Panc1 (cell line): ENCODE data around the gene GPR180. TPM values are rescaled to one million over a fixed set of nuclear protein-coding genes. Genes with fewer than 3 reads are reported as not detected.
A peak's percentile ranks its signal among the peaks of the same experiment; 100 is the strongest.

Source experiments
- ATAC-seq: fragments of 200-7000 bp; cut with Tn5 transposase; 2 replicates; pipeline ENCODE4 v1.9.1; 2020; ENCODE audit warnings: mild to moderate bottlenecking, moderate library complexity
- BruUV-seq: library from RNA; stranded (reverse); fragments of 400-500 nt; replicated peaks from 2 replicates; lab custom pipeline; 2021; lab: Mats Ljungman, UMichigan
- CTCF ChIA-PET: fragments of 300-600 bp; sonication (Branson Sonifier 250); formaldehyde crosslinking; loops from one replicate; lab custom pipeline; 2022; ENCODE audit warnings: antibody characterized with exemption; lab: Charles Lee
- POLR2A ChIA-PET: fragments of 300-600 bp; sonication (Branson Sonifier 250); formaldehyde crosslinking; loops from one replicate; lab custom pipeline; 2022; ENCODE audit warnings: antibody characterized with exemption; lab: Charles Lee
- DNase-seq: peaks from one replicate; pipeline ENCODE4 v3.0.0-alpha.2; 2010; ENCODE audit warnings: low read depth, low spot score
- H3K27ac ChIP-seq: 2 replicates; pipeline ENCODE4 v1.5.1; 2011; ENCODE audit warnings: mild to moderate bottlenecking, low read length, inconsistent platforms
- H3K27me3 ChIP-seq: fragments of 200-500 bp; sonication (Bioruptor generic); 2 replicates; pipeline ENCODE4 v1.6.0; 2014; ENCODE audit warnings: low read length, inconsistent platforms; ENCODE audit not compliant: control insufficient read depth, insufficient read depth
- H3K36me3 ChIP-seq: fragments of 200-500 bp; sonication (Bioruptor generic); 2 replicates; pipeline ENCODE4 v1.5.1; 2014; ENCODE audit warnings: inconsistent platforms, mild to moderate bottlenecking, low read length, moderate library complexity; ENCODE audit not compliant: control insufficient read depth, insufficient read depth
- H3K4me1 ChIP-seq: 2 replicates; pipeline ENCODE4 v1.5.1; 2011; ENCODE audit warnings: inconsistent platforms, mild to moderate bottlenecking, low read length, moderate library complexity; ENCODE audit not compliant: control insufficient read depth, insufficient read depth
- H3K4me3 ChIP-seq, 2 experiments: 2 replicates each; pipeline ENCODE4 v1.5.1; 2011 to 2012; ENCODE audit warnings: low read depth in 2 of 2, low read length in 2 of 2, mild to moderate bottlenecking in 2 of 2, inconsistent platforms in 1 of 2, moderate library complexity in 1 of 2
- H3K9me3 ChIP-seq: fragments of 200-500 bp; sonication (Bioruptor generic); 2 replicates; pipeline ENCODE4 v1.5.1; 2014; ENCODE audit warnings: low read depth, mild to moderate bottlenecking, inconsistent platforms, low read length, moderate library complexity; ENCODE audit not compliant: control insufficient read depth, insufficient read depth
- CTCF ChIP-seq: fragments of 450-650 bp; IDR thresholded peaks from 2 replicates; pipeline ENCODE4 v1.5.1; 2017; ENCODE audit warnings: mild to moderate bottlenecking
- POLR2AphosphoS5 ChIP-seq: IDR thresholded peaks from 2 replicates; pipeline ENCODE4 v1.6.1; 2012; ENCODE audit warnings: mild to moderate bottlenecking, low read depth, low read length, moderate library complexity
- REST ChIP-seq, 2 experiments: IDR thresholded peaks; 2 replicates each; pipeline ENCODE4 v1.6.1; 2011 to 2012; ENCODE audit warnings: low read depth in 2 of 2, control low read depth in 1 of 2, low read length in 1 of 2, mild to moderate bottlenecking in 1 of 2, moderate library complexity in 1 of 2; ENCODE audit not compliant: insufficient read depth in 1 of 2
- SIN3A ChIP-seq: IDR thresholded peaks from 2 replicates; pipeline ENCODE4 v1.6.1; 2012; ENCODE audit warnings: low read depth, mild to moderate bottlenecking, low read length, moderate library complexity, borderline replicate concordance; ENCODE audit not compliant: insufficient read depth
- TCF7L2 ChIP-seq: IDR thresholded peaks from 2 replicates; pipeline ENCODE4 v1.6.1; 2011; ENCODE audit warnings: mild to moderate bottlenecking, low read depth, low read length, inconsistent platforms
- in situ Hi-C: cut with HindIII; loops from 2 replicates; pipeline ENCODE4 v1.10.0; 2016; ENCODE audit warnings: low sequenced_read_pairs, low pct_unique_long_range_greater_than_20kb
- intact Hi-C: fragments of 100-400 bp; cut with micrococcal nuclease; formaldehyde crosslinking; loops from one replicate; pipeline ENCODE4 v1.10.0; 2022; ENCODE audit not compliant: unreplicated experiment
- total RNA-seq: library from RNA; stranded (reverse); gene quantifications from one replicate; pipeline ENCODE4 v1.2.1, GENCODE V29; 2021; ENCODE audit not compliant: unreplicated experiment

GPR180 gene
- total RNA-seq, 1 experiment from 2014 or later: 7.1 TPM

DNA sequence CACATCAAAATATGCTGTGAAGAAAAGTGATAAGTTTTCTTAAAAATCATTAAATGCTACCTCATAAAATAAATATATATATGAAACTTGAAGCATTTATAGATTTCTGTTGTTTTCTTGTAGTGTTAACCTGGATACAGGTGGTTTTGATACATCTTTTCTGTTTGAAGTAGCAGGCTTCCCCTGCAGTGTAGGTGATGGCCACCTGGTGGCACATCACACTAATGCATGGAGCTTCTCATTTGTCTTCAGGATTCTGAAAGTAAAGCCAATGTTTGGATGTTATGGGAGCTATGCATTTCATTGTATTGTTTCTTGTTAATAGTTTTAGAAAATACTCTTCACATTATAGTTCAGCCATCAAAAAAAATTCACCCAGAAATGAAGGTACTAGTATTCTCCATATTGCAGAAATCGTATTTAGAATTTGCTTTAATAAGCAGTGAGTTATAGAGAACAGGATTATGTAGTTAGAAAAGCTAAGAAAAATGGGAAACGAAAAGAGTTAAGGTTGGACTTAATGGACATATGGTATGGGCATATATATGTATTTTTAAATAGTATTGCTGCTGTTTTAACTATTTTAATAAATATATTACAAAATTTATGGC, 18.7 kb downstream of the GPR180 start:
- in situ Hi-C loops: no loop called here
- BruUV-seq: no TSS peak
- ATAC-seq: no peak
- POLR2A ChIA-PET: no interaction called here
- TF ChIP-seq POLR2AphosphoS5: no peak
- TF ChIP-seq SIN3A: no peak
- TF ChIP-seq TCF7L2: no peak
- TF ChIP-seq REST (IDR thresholded peaks at IDR 0.05; ENCODE audit: insufficient read depth in 1 of 2, low read depth in 2 of 2, low read length in 1 of 2): no peak
- peak; percentile 71; the same call in 1 of the 2 replicates for TF ChIP-seq CTCF
- intact Hi-C loops: no loop called here
- no peak overlapping the region for H3K4me3 ChIP-seq
- H3K9me3 ChIP-seq: no peaks in the 10 kb centered on the region
- peaks cover 12% of the 10 kb centered on the region for H3K36me3 ChIP-seq
- no peak overlapping the region for H3K27ac ChIP-seq
- H3K4me1 ChIP-seq: no peaks in the 10 kb centered on the region
- CTCF ChIA-PET: interaction anchor here (0.6 kb wide), 2 partner anchors 24 to 188 kb away, joined by 4 read pairs; no protein-coding TSS in a partner anchor
- no peaks in the 10 kb centered on the region for H3K27me3 ChIP-seq
- no peak for DNase-seq

GRCh38 chr13:94622344-94622743, 20.7 kb downstream of the GPR180 start:
- TF ChIP-seq SIN3A: no peak
- no peak for TF ChIP-seq CTCF
- TF ChIP-seq REST (IDR thresholded peaks at IDR 0.05; ENCODE audit: insufficient read depth in 1 of 2, low read depth in 2 of 2, low read length in 1 of 2): no peak
- TF ChIP-seq TCF7L2: no peak
- TF ChIP-seq POLR2AphosphoS5: no peak
- no peak overlapping the region for H3K4me3 ChIP-seq
- intact Hi-C loops (no loop called here), in situ Hi-C loops (no loop called here)
- no peaks in the 10 kb centered on the region for H3K9me3 ChIP-seq
- H3K27me3 ChIP-seq: no peaks in the 10 kb centered on the region
- ATAC-seq: no peak
- ChIA-PET POLR2A (no interaction called here), CTCF (no interaction called here)
- no TSS peak for BruUV-seq
- no peaks in the 10 kb centered on the region for H3K4me1 ChIP-seq
- H3K27ac ChIP-seq: no peak overlapping the region
- DNase-seq: no peak
- H3K36me3 ChIP-seq: peaks cover 16% of the 10 kb centered on the region
